SK-MEL-5 (cell line): ENCODE data around the gene IL12RB2. TPM values are rescaled to one million over a fixed set of nuclear protein-coding genes. Genes with fewer than 3 reads are reported as not detected.
"Not testable (repeated sequence)": the region's sequence is repeated elsewhere in the genome, so short reads cannot be mapped to it uniquely, and the experiment has no call there.

Experiments
- DNase-seq: peaks from one replicate; pipeline ENCODE4 v3.0.0-alpha.2; 2016; ENCODE audit warnings: low read depth, low spot score
- in situ Hi-C: cut with HindIII; loops from 2 replicates; pipeline ENCODE4 v1.10.0; 2016; ENCODE audit warnings: low sequenced_read_pairs, high pct_unique_total_duplicates, low pct_unique_long_range_greater_than_20kb
- small RNA-seq, 2 experiments: library from RNA; depleted of rRNA; stranded (forward); fragments of <200 nt; gene quantifications; one replicate each; pipeline ENCODE3, GENCODE V24; 2014
- total RNA-seq: library from RNA; depleted of rRNA; stranded (reverse); fragments of >200 nt; shearing (Covaris generic); gene quantifications from 2 replicates; pipeline ENCODE4 v1.2.3, GENCODE V29; 2014; rRNA removed

IL12RB2 gene
- total RNA-seq, 1 experiment from 2014 or later = 29.8 TPM

GRCh38 chr1:67434491-67434890 is 126.8 kb downstream of the IL12RB2 start:
- DNase-seq = no peak
- in situ Hi-C loops = no loop called here

GRCh38 chr1:67436511-67437055 is 128.9 kb downstream of the IL12RB2 start:
- no peak for DNase-seq
- in situ Hi-C loops = no loop called here

- in situ Hi-C loops = no loop called here
- no peak for DNase-seq
Observed at GRCh38 chr1:67437961-67438360, 130.3 kb downstream of the IL12RB2 start.

GRCh38 chr1:67439277-67440029 is 131.8 kb downstream of the IL12RB2 start:
- DNase-seq = no peak
- in situ Hi-C loops = no loop called here

GRCh38 chr1:67440339-67440738 is 132.7 kb downstream of the IL12RB2 start:
- DNase-seq = no peak
- in situ Hi-C loops = no loop called here

- in situ Hi-C loops = no loop called here
Observed at GRCh38 chr1:67441183-67441582, 133.5 kb downstream of the IL12RB2 start.

GRCh38 chr1:67441739-67442281 is 134.1 kb downstream of the IL12RB2 start:
- DNase-seq = no peak
- in situ Hi-C loops = no loop called here

More at GRCh38 chr1:67441183-67441582, 133.5 kb downstream of the IL12RB2 start:
- DNase-seq = peak; percentile 40

- in situ Hi-C loops, DNase-seq: not testable (repeated sequence)
Observed at GRCh38 chr1:67446014-67446413, 138.3 kb downstream of the IL12RB2 start.

Small RNAs within 50 kb of the gene (small RNA-seq; reads per million reads assigned to genes)
- gene RNU4ATAC4P (0 reads per million in 2 experiments), gene RNU6-387P (0 to 0.10 reads per million in 2 experiments)

Other genes with a start within 250 kb of the IL12RB2 start
- not detected in 2 replicates for gene C1orf141, start 172.9 kb upstream of the IL12RB2 start, total RNA-seq
- 1.5 and 2.4 TPM in 2 replicates for gene IL23R, start 141.4 kb upstream of the IL12RB2 start, total RNA-seq
- gene SERBP1, start 122.5 kb downstream of the IL12RB2 start, total RNA-seq = 238 and 239 TPM in 2 replicates